ENCODE data around the gene JPT2. TPM values are rescaled to one million over a fixed set of nuclear protein-coding genes. Genes with fewer than 3 reads are reported as not detected.
"Not testable (repeated sequence)": the region's sequence is repeated elsewhere in the genome, so short reads cannot be mapped to it uniquely, and the experiment has no call there.

JPT2 gene
- total RNA-seq, 1 donor from 2014 or later: 33.1 TPM

GRCh38 chr16:1673424-1674151, 4.5 kb upstream of the JPT2 start:
- DNase-seq (ENCODE audit: low spot score) (no peak), ATAC-seq (no peak)

GRCh38 chr16:1674306-1674705, 3.8 kb upstream of the JPT2 start:
- ATAC-seq (no peak), DNase-seq (ENCODE audit: low spot score) (no peak)

- ATAC-seq: no peak
- no peak for DNase-seq (ENCODE audit: low spot score)
Measured at GRCh38 chr16:1674751-1675664, 3.1 kb upstream of the JPT2 start.

- DNase-seq (ENCODE audit: low spot score) (no peak), ATAC-seq (no peak)
Measured at GRCh38 chr16:1676661-1677060, 1.4 kb upstream of the JPT2 start.

- no peak for ATAC-seq
- no peak for DNase-seq (ENCODE audit: low spot score)
Measured at GRCh38 chr16:1677339-1677738, 740 bp upstream of the JPT2 start.

- DNase-seq (ENCODE audit: low spot score) (peak; percentile 68), ATAC-seq (peak; percentile 70)
Measured at GRCh38 chr16:1678500-1679098, 520 bp downstream of the JPT2 start.

- DNase-seq (ENCODE audit: low spot score): no peak
- ATAC-seq: no peak
Measured at GRCh38 chr16:1680361-1680760, 2.3 kb downstream of the JPT2 start.

- DNase-seq (ENCODE audit: low spot score) (no peak), ATAC-seq (no peak)
Measured at GRCh38 chr16:1681032-1681431, 3.0 kb downstream of the JPT2 start.

- no peak for DNase-seq (ENCODE audit: low spot score)
- no peak for ATAC-seq
Measured at GRCh38 chr16:1687427-1688316, 9.6 kb downstream of the JPT2 start.

GRCh38 chr16:1688807-1689560, 10.9 kb downstream of the JPT2 start:
- ATAC-seq (peak; percentile 82), DNase-seq (ENCODE audit: low spot score) (no peak)

GRCh38 chr16:1689853-1690252, 11.8 kb downstream of the JPT2 start:
- ATAC-seq: no peak
- DNase-seq (ENCODE audit: low spot score): no peak

- ATAC-seq (no peak), DNase-seq (ENCODE audit: low spot score) (no peak)
Measured at GRCh38 chr16:1690810-1691209, 12.7 kb downstream of the JPT2 start.

- ATAC-seq (no peak), DNase-seq (ENCODE audit: low spot score) (no peak)
Measured at GRCh38 chr16:1691276-1691675, 13.2 kb downstream of the JPT2 start.

GRCh38 chr16:1691956-1692355, 13.9 kb downstream of the JPT2 start:
- ATAC-seq: no peak

GRCh38 chr16:1696863-1697262, 18.8 kb downstream of the JPT2 start:
- DNase-seq (ENCODE audit: low spot score): no peak
- no peak for ATAC-seq

More at GRCh38 chr16:1691956-1692355, 13.9 kb downstream of the JPT2 start:
- DNase-seq (ENCODE audit: low spot score): no peak

GRCh38 chr16:1698680-1699079, 20.6 kb downstream of the JPT2 start:
- ATAC-seq: no peak
- DNase-seq (ENCODE audit: low spot score): no peak

- DNase-seq (ENCODE audit: low spot score) (no peak), ATAC-seq (no peak)
Measured at GRCh38 chr16:1700246-1700645, 22.2 kb downstream of the JPT2 start.

- no peak for DNase-seq (ENCODE audit: low spot score)
- no peak for ATAC-seq
Measured at GRCh38 chr16:1701216-1701878, 23.3 kb downstream of the JPT2 start.

GRCh38 chr16:1705324-1705687, 27.2 kb downstream of the JPT2 start:
- not testable (repeated sequence) for DNase-seq (ENCODE audit: low spot score)
- peak; percentile 23 for ATAC-seq
